Fibroblast of the aortic adventitia (primary cell): ENCODE measurements around the gene FNBP1L. TPM values are rescaled to one million over a fixed set of nuclear protein-coding genes. Genes with fewer than 3 reads are reported as not detected.

Source experiments
- DNase-seq: peaks from one replicate; pipeline ENCODE4 v3.0.0-alpha.2; 2010; ENCODE audit warnings: low read depth
- H3K4me3 ChIP-seq: 2 replicates; pipeline ENCODE4 v1.5.1; 2011; ENCODE audit warnings: low read depth, mild to moderate bottlenecking, control low read depth, low read length, moderate library complexity
- CTCF ChIP-seq: IDR thresholded peaks from 2 replicates; pipeline ENCODE4 v1.5.1; 2011; ENCODE audit warnings: mild to moderate bottlenecking, low read length, control low read depth, inconsistent platforms; ENCODE audit not compliant: insufficient read depth
- total RNA-seq: library from RNA; depleted of rRNA; stranded (reverse); fragments of >200 nt; gene quantifications from 2 replicates; pipeline ENCODE4 v1.2.3, GENCODE V29; 2012; ENCODE audit warnings: low replicate concordance

FNBP1L gene
- total RNA-seq, 1 donor, result 15.0 TPM

GRCh38 chr1:93521618-93522017 is 73.7 kb downstream of the FNBP1L start:
- DNase-seq, result no peak
- no peak overlapping the region for H3K4me3 ChIP-seq
- no peak for TF ChIP-seq CTCF

DNA sequence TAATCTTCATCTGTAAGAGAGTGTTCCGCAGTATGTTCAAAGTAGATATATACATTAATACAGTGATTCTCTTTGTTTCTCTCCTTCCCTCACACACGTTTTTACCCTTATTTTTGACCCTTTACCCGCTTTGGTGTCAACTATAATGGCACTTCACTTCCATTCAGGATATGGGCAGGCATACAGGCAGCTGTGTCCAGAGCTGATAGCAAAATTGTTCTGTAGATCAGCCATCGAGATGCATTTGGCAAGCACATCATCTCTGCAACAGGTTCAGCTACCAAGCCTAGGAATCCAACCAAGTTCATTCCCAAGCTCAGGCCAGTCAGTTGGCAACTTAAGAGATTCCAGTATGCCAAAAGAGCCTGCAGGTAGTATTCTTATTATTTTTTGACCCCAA is 74.8 kb downstream of the FNBP1L start:
- DNase-seq, result no peak
- TF ChIP-seq CTCF, result no peak
- H3K4me3 ChIP-seq, result no peak overlapping the region

GRCh38 chr1:93525431-93525830 is 77.5 kb downstream of the FNBP1L start:
- peak; percentile 14 for DNase-seq
- no peak overlapping the region for H3K4me3 ChIP-seq
- TF ChIP-seq CTCF, result no peak

DNA sequence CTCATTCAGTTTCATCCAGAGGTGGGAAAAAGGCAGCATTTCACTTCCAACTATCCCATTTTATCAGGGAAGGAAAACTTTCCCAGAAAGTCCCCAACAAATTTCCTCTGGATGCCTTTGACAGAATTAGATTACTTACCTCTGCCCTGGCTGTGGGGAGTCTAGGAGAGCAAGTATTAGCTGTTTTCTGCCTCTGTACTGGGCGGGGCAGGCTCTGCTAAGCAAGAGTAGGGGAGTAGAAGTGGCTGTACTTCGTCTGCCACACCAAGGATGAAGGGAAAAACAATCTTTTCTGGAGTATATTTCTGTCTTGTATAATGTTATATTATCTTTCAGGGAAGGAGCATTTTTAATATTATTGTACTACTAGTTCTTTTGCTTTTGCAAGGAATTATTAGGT is 78.5 kb downstream of the FNBP1L start:
- H3K4me3 ChIP-seq, result no peak overlapping the region
- DNase-seq, result no peak
- TF ChIP-seq CTCF, result no peak

DNA sequence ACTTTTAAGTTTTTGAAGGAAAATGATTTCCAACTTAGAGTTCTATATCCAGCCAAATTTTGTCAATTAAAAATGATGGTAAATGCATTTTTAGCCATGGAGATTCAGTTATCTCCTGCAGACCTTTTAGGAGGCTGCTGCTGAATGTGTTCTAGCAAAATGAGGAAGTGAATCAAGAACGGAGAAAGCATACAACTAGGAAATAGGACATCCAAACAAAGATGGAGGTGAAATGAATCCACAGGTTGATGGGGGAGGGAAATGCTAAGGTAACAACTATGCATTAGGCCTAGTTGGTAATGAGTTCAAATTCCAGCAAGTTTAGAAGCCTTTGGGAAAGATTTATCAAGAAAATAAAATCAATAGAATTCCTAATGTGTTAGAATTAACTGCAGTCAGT is 80.5 kb downstream of the FNBP1L start:
- DNase-seq, result no peak
- H3K4me3 ChIP-seq, result no peak overlapping the region
- TF ChIP-seq CTCF, result no peak

DNA sequence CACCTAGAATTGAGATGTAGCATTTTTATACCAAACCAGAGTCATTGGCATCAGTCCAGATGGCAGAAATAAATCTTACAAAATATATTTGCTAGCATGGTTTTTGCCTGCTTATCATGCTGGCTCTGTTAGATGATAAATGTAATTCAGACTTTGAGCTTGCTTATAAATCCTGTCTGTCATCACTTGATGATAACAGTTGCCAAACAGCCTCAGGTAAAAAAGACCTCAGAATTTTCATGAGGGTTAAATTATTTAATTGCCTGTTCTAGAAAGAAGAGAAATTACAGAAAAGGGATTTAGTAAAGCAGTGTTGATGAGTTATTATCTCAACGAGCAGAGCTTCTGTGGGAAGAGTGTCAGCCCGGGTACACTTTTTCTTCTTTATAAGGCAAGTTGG is 83.3 kb downstream of the FNBP1L start:
- TF ChIP-seq CTCF, result no peak
- H3K4me3 ChIP-seq, result no peak overlapping the region
- DNase-seq, result no peak

DNA sequence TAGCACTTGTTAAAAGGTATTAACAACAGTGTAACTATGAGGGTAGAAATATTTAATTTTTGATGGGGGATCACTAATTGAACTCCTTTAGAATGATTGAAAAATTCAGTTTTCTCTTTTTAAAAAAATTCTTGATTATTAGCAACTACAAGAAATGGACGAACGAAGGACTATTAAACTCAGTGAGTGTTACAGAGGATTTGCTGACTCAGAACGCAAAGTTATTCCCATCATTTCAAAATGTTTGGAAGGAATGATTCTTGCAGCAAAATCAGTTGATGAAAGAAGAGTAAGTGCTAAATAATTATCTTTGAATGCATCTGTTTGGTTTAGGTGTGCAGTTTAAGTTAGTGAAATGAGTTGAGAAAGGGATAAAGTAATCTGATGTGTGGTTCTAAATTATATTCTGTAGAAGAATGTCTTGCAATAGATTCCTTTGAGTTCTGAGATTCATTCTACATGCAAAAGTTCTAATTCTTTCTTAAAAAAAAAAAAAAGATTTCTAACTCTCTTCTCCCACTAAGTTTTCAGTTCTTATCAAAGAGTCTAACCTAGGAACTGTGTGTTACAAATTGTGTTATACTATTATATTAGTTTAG is 85.0 kb downstream of the FNBP1L start:
- no peak for TF ChIP-seq CTCF
- no peak for DNase-seq
- H3K4me3 ChIP-seq, result no peak overlapping the region
